ENCODE data around the gene SEPTIN5.

SEPTIN5 gene

DNA sequence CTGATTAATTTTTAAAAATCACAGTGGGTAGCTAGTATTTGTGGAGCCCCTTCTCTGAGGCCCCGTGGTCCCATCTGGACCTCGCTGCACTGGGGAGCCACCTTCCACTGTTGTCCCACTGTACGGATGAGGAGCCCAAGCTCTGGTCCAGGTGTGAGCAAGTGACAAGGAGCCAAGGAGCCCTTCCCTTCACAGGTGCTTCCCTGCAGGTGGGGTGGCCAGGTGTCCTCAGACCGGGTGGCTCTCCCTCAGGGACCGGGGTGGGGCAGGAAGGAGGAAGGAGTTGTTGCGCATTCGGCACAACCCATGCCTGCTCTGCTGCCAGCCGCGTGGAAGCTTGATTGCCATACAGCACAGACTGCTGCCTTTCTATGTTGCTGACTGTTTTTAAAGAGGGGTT lies 10.4 kb upstream of the SEPTIN5 start:
- TF ChIP-seq, protein P1, sequence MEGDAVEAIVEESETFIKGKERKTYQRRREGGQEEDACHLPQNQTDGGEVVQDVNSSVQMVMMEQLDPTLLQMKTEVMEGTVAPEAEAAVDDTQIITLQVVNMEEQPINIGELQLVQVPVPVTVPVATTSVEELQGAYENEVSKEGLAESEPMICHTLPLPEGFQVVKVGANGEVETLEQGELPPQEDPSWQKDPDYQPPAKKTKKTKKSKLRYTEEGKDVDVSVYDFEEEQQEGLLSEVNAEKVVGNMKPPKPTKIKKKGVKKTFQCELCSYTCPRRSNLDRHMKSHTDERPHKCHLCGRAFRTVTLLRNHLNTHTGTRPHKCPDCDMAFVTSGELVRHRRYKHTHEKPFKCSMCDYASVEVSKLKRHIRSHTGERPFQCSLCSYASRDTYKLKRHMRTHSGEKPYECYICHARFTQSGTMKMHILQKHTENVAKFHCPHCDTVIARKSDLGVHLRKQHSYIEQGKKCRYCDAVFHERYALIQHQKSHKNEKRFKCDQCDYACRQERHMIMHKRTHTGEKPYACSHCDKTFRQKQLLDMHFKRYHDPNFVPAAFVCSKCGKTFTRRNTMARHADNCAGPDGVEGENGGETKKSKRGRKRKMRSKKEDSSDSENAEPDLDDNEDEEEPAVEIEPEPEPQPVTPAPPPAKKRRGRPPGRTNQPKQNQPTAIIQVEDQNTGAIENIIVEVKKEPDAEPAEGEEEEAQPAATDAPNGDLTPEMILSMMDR (IDR thresholded peaks at IDR 0.05; ENCODE audit: borderline replicate concordance, insufficient read depth, low read depth, low read length): no peak
- H3K4me3 ChIP-seq (ENCODE audit: low read depth, low read length): no peak overlapping the region

DNA sequence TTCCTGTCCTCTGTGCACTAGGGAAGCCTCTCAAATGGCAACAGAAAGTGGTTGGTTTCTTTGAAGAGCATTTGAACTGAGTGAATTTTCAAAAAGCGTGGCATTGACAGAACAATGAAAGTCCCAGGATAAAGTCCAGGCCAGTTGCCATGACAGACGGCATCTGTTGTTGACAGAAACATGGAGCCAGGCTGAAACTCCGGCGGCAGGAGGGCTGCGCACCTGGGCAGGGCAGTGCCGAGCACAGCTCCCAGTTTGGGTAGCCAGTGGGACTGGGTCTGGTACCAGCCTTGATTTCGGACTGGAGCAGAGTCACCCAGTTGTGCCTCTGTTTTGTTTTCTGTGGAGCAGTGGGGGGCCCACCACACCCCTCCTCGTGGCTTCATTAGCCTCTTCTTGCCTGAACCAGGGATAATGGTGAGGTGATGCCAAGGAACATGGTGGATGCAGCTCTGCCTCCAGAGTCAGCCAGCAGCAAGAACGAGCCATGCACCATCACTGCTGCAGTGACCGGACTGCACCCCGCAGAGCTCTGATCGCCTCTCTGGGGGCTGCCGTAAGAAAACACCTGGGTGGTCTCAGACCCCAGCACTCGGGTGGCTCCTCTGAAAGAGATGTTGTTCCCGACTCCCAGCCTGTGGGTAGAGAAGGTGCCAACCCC lies 9.8 kb upstream of the SEPTIN5 start:
- H3K4me3 ChIP-seq (ENCODE audit: low read depth, low read length): no peak overlapping the region
- TF ChIP-seq, protein P1 (IDR thresholded peaks at IDR 0.05; ENCODE audit: borderline replicate concordance, insufficient read depth, low read depth, low read length): no peak

DNA sequence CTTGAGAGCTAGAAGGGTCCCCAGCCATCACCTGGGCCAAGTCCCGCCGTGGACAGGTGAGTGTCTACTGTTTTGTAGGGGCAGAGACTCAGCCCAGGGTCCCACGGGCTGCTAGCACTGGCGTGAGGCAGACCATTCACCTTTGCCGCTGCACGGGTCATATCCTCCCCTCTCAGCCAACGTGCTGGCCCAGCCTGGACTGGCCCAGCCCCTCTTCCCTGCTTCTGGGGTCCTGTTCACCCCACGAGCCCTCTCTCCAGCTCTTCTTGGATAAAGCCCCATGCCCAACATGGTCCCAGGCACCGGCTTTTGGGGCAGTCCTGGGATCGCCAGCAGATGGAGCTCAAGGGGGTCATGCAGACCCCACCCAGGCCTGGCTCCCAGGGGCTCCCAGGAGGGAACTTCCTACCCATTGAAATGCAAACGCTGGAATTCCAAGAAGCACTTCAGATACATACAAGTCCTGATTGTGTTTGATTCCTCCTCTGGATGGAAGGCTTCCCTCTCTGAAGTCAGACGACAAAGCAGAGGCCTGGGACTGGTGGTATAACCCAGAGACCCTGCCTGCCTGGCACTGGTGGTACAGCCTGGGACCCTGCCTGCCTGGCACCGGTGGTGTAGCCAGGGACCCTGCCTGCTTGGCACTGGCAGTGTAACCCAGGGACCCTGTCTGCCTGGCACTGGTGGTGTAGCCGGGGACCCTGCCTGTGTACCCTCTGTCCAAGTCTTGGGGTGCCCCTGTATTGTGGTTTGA lies 8.9 kb upstream of the SEPTIN5 start:
- TF ChIP-seq, protein P1 (IDR thresholded peaks at IDR 0.05; ENCODE audit: borderline replicate concordance, insufficient read depth, low read depth, low read length): no peak
- H3K4me3 ChIP-seq (ENCODE audit: low read depth, low read length): no peak overlapping the region

DNA sequence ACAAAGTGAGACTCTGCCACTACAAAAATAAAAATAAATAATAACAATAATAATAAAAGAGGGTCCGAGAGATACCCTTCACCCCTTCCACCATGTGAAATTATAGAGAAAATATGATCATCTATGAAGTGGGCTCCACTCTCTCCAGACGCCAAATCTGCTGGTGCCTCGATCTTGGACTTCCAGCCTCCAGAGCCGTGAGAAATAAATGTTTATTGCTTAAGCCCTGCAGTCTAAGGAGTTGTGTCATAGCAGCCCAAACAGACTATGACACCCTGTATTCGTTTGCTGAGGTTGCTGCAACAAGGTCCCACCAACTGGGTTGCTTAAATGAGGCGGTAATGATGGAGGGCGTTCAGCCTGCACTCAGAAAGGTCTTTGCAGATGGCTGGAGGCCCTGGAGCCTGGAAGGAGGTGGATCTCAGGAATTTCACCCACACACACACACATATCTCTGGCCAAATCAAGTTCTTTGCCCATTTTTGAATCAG lies 7.6 kb upstream of the SEPTIN5 start:
- TF ChIP-seq, protein P1 (IDR thresholded peaks at IDR 0.05; ENCODE audit: borderline replicate concordance, insufficient read depth, low read depth, low read length): no peak
- no peak overlapping the region for H3K4me3 ChIP-seq (ENCODE audit: low read depth, low read length)

DNA sequence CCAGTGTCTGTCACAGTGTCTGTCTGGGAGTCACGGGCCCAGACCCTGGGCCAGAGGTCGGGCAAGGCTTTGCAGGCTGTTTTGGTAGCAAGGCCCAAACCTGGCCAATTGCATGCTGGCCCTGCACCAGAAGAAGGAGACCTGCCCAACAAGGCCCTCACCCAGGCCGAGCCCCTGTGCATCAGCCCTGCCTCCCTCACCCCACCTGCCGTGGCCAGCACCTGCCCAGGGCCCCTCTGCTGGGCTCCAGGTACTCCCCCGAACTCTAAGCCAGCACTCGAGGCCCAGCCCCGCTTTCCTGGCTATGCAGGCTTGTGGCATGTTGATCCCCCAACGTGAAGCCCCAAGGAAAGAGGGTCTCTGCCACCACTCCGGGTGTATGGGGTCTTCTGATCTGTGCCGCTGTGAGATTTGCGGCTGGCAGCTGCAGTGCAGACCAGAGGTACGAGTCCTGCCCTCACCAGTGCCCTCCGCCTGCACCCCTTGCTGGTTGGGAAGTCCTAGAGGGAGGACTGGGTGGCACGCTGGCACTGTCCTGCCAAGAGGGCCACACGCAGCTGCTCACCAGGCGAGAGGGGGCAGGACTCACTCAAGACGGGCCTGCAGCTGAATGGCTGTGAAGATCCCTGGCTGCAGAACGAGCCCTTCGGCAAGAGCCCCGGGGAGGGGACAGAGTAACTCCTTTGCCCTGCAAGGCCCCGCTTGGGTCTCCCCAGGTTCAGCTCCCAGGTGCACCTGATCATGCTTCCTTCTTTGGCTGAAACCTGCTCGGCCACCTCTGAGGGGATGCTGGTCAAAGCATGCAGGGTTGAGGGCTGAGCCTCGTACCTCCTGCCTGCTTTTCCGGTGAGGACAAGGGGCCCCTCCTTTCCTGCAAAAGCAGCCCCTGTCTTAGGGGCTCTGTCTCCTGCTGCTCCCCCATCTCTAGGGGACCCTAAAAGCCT lies 6.7 kb upstream of the SEPTIN5 start:
- H3K4me3 ChIP-seq (ENCODE audit: low read depth, low read length): no peak overlapping the region
- TF ChIP-seq, protein P1 (IDR thresholded peaks at IDR 0.05; ENCODE audit: borderline replicate concordance, insufficient read depth, low read depth, low read length): no peak

DNA sequence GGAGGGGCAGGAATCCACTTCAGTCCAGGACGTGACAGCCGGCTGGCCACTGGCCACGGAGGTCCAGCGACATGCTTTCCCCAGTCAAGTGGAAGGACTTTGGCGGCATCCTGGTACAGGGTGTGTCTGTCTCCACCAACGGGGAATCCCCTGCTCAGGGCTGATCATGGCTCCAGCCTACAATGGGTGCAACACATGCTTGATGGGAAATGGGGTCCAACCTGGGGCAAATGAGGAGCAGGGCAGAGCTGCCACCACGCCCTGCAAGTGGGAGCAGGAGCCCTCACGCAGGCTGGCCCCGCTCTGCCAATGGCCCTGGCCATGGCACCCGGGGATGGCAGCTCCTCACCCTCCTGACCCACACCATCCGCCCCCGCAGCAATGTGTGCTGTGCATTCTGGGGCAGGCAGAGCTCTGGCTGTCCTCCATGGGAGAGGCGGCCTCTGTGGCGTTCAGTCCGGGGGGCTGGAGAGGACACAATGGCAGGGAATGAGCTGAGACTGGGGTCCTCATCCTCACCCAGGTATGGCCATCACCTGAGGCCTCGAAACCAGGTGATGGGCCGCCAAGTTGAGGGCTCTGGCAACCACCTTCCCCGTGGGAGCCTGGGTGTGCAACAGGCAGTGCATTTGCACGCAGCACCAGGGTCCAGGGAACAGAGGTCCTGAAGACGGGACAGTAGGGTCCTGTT lies 5.8 kb upstream of the SEPTIN5 start:
- no peak overlapping the region for H3K4me3 ChIP-seq (ENCODE audit: low read depth, low read length)
- TF ChIP-seq, protein P1 (IDR thresholded peaks at IDR 0.05; ENCODE audit: borderline replicate concordance, insufficient read depth, low read depth, low read length): no peak
